GM11168 (cell line): ENCODE data around the gene ITFG2.

ENCODE experiments used
- in situ Hi-C: fragments of 300-500 bp; cut with MboI; formaldehyde crosslinking; loops from one replicate; pipeline ENCODE4 v1.12.0; 2022; ENCODE audit warnings: low sequenced_read_pairs; ENCODE audit not compliant: unreplicated experiment

Gene ITFG2

GRCh38 chr12:2826036-2826435 lies 13.6 kb downstream of the ITFG2 start:
- in situ Hi-C loops: no loop called here

GRCh38 chr12:2826721-2827515 lies 14.4 kb downstream of the ITFG2 start:
- in situ Hi-C loops: no loop called here

GRCh38 chr12:2829275-2829674 lies 16.8 kb downstream of the ITFG2 start:
- in situ Hi-C loops: no loop called here

- in situ Hi-C loops: no loop called here
Observed at GRCh38 chr12:2832550-2833127, 20.2 kb downstream of the ITFG2 start.

GRCh38 chr12:2833327-2833726 lies 20.9 kb downstream of the ITFG2 start:
- in situ Hi-C loops: no loop called here

GRCh38 chr12:2833810-2834209 lies 21.3 kb downstream of the ITFG2 start:
- in situ Hi-C loops: no loop called here

GRCh38 chr12:2834581-2835491 lies 22.4 kb downstream of the ITFG2 start, which contains the start of gene NRIP2:
TSS of gene NRIP2 (minus strand) at chr12:2835035. CDS start at chr12:2834983, 52 bp downstream.
- in situ Hi-C loops: no loop called here

GRCh38 chr12:2835691-2836403 lies 23.4 kb downstream of the ITFG2 start:
- in situ Hi-C loops: no loop called here

- in situ Hi-C loops: no loop called here
Observed at GRCh38 chr12:2836574-2836973, 24.1 kb downstream of the ITFG2 start.

- in situ Hi-C loops: no loop called here
Observed at GRCh38 chr12:2841056-2841650, 28.7 kb downstream of the ITFG2 start.

- in situ Hi-C loops: no loop called here
Observed at GRCh38 chr12:2842948-2843347, 30.5 kb downstream of the ITFG2 start.

- in situ Hi-C loops: no loop called here
Observed at GRCh38 chr12:2844786-2845185, 32.3 kb downstream of the ITFG2 start.

- in situ Hi-C loops: no loop called here
Observed at GRCh38 chr12:2845280-2845679, 32.8 kb downstream of the ITFG2 start.

- in situ Hi-C loops: no loop called here
Observed at GRCh38 chr12:2851931-2852330, 39.5 kb downstream of the ITFG2 start.

- in situ Hi-C loops: no loop called here
Observed at GRCh38 chr12:2853626-2854025, 41.2 kb downstream of the ITFG2 start.

- in situ Hi-C loops: no loop called here
Observed at GRCh38 chr12:2854669-2855453, 42.4 kb downstream of the ITFG2 start.

- in situ Hi-C loops: no loop called here
Observed at GRCh38 chr12:2855546-2855945, 43.1 kb downstream of the ITFG2 start.

- in situ Hi-C loops: no loop called here
Observed at GRCh38 chr12:2856051-2856450, 43.6 kb downstream of the ITFG2 start.

GRCh38 chr12:2857021-2857431 lies 44.6 kb downstream of the ITFG2 start, which contains the start of gene TEX52:
TSS of gene TEX52 (minus strand) at chr12:2857039. CDS start at chr12:2857026, 13 bp downstream.
- in situ Hi-C loops: no loop called here
